ENCODE measurements around the gene MAPK12. TPM values are rescaled to one million over a fixed set of nuclear protein-coding genes. Genes with fewer than 3 reads are reported as not detected.

Gene MAPK12
- polyA plus RNA-seq, 4 donors: 10.6 to 23.6 (median 12.2) TPM

DNA sequence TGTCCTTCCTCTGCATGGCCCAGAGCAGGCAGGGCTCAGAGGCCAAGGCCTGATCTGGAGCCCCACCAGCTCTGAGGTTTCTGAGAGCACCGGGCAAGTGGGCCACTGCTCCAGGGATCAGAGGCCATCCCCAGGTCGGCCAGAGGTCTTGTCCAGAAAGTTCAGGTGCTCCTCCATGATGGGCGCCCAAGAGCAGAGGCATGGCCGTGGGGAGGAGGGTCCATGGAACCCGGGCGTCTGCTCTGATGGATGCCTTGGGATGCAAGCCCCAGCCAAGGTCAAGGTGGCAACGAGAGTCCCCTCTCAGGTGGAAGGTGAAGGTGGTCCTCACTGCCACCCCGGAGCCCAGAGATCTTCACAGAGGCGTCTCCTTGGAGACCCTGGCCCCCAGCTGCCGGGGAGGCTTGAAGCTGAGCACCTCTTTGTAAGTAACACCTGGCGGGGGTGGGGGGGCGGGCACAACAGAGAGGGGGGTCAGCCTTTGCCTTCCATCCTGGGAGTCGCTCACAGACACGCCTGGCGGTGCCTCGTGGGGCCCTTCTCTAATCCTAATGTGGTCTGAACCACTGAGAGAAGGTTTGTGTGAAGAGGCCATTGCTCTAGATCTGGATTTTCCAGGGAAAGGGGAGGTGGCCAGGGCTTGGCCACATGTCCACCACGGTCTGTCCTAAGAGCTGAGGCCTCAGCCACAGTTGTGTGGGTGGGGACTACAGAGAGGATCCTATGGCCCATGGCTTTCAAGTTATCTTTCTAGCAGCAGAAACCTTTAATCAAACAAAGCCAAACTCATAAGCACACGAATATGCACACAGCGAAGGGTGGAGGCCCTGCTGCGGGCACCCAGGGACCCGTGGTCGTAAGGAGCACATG, 8.2 kb downstream of the MAPK12 start:
- DNase-seq (ENCODE audit: low read depth in 4 of 4, low spot score in 3 of 4): no peak

DNA sequence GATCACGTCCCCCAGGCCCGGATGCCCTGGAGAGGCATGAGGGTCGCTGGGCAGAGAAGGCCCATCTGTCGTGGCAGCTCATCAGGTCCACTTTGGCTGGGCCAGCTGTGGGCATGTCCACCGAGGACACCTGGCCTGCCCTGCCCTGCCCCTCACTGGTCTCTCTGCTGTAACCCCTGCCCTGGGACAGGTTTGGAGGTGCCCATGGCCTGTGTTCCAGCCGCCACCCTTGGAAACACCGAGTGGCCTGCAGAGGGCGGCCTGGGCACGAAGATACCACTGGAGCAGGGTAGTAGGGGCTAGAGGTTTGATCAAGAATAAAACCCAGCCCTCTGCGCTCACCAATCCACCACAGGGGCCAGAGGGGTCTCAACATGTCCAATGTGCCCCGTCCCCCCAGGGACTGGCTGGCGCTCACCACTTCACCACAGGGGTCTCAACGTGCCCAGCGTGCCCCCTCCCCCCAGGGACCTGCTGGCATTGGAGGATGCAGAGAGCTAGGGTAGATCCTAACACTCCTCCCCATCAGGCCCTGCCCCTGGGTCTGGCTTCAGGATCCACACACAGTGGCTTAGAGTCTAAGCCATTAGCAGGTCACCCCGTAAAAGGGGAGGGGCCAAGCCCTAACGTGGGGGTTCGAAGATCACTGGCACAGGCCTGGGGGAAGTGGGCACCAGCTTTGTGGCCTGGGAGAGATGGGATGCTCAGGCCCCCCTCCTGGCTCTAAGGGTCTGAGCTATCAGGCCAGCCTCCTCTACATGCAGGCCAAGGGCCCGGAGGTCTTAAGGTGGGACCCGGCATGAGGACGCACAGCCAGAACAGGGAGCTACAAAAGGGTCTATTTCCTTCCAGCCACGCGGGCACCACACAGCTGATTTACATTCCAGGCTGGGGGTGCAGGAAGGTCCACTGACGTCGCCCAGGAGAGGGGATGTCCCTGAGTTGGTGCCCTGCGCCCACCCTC, 9.1 kb downstream of the MAPK12 start:
- no peak for DNase-seq (ENCODE audit: low read depth in 4 of 4, low spot score in 3 of 4)

DNA sequence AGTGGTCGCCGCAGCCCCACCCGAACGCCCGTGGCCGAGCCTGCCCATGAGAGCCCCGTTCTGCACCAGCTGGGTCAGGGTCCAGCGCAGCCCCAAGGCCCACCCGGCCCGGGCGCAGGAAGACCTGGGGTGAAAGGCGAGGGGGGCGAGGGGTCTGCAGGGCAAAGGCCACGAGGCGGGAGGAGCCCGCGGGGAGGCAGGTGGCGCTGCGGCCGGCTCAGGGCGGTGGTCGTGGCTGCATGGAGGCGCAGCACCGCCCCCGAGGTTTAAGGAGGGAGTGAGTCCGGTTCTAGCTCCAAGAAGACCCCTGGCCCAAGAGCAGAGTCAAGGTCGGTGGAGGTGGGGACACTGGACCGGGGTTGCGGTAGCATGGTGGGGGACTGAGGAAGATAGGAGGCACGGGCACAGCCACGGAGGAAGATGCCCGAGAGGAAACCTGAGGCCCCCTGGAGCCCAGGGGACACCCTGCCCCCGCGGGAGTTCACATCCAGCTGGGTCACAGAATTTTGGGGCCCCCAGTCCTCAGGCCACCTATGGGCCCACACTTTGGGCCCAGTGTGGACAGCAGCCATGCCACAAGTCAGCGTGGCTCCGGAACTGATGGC, 9.9 kb downstream of the MAPK12 start:
- DNase-seq (ENCODE audit: low read depth in 4 of 4, low spot score in 3 of 4): no peak

DNA sequence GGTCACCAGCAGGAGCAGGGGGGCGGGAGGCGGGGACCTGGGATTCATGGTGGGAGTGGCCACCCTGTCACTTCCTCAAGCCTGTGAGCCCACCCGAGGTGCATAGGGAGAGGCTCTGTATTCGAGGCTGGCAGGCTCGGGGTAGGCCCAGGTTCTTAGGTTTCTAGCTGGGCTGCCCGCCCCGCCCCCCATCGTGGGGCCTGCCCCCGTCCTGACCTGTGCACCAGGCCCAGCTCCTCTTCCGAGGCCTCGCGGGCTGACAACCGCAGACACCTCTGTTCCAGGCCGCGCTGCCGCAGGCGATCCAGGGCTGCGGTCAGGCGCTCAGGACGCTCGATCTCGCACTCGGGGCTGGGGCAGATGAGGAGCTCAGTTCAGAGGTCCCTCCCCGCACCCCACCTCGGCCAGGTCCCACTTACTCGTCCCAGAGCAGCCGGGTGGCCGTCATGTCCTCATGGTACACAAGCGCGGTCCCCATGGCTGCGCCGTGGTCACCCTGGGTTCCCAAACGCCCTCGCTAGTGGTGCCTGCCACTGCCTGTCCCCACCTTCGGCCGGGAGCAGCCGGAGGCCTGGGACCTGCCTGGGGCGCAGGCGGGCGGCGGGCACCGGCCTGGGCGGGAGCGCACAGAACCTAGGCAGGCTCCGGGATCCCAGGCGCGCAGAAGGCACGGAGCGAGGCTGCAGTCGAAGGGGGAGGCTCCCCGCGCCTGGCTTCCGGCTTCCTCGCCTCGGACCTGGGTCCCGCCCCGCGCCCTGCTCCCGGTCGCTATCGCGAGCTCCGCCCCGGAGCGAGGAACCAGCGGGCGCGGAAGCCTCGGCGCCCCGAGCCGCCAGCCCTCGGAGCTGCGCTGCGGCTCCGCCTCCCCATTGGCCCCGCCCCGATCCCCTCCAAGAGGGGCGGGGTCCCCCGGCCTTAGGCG, 10.7 kb downstream of the MAPK12 start, which contains the start of gene HDAC10:
HDAC10 (minus strand) TSS at position 711 of the 922 bp plus-strand sequence; CDS start at position 478, 233 bp downstream.
- no peak for DNase-seq (ENCODE audit: low read depth in 4 of 4, low spot score in 3 of 4)

DNA sequence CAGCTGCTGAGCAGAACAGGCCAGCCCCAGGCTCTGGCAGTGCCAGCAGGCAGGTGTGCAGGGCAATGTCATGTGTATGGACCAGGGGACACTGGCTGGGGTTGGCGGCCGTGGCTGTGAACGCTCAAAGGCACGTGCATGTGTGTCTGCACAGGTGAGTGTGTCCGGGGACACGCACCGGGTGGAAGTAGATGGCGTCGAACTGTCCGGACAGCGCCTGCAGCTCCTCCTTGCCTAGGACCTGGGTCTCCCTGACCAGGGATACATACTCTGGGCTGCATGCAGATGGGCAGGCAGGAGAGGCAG, 11.3 kb downstream of the MAPK12 start:
- no peak for DNase-seq (ENCODE audit: low read depth in 4 of 4, low spot score in 3 of 4)

DNA sequence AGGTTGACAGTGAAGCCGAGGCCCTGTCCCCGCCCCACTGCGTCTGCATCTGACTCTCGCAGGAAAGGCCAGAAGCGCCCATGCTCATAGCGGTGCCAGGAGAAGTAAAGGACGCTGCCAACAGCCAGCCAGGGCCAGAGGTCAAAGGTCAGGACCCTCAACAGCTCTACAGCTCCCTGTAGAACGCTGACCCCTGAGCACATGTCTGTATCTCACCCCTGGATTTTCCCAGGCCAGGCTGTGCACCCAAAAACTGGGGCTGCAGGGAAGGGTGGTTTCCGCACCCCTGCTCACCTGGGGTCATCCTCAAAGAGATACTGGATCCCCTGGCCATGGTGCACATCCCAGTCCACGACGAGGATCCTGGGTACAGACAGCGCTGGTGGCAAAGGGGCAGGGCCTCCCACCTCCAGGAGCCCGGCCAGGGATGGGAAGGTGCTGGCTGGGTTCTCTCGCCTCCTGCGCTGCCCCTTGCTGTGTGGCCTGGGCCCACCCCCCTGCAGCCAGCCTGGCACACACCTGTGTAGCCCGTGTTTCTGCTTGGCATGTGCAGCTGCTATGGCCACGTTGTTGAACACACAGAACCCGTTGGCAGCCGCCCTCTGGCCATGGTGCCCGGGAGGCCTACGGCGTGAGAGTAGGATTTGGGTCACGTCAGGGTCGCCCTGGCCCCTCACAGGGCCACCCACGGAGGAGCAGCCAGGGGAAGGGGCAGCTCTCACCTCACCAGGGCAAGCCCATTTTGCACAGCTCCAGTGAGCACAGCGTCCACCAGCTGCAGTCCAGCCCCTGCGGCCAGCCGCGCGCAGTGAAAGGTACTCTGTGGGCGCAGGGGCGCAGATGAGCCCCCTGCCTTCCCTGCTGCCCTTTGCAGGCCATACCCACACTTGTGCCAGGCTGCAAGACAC, 11.9 kb downstream of the MAPK12 start:
- no peak for DNase-seq (ENCODE audit: low read depth in 4 of 4, low spot score in 3 of 4)

DNA sequence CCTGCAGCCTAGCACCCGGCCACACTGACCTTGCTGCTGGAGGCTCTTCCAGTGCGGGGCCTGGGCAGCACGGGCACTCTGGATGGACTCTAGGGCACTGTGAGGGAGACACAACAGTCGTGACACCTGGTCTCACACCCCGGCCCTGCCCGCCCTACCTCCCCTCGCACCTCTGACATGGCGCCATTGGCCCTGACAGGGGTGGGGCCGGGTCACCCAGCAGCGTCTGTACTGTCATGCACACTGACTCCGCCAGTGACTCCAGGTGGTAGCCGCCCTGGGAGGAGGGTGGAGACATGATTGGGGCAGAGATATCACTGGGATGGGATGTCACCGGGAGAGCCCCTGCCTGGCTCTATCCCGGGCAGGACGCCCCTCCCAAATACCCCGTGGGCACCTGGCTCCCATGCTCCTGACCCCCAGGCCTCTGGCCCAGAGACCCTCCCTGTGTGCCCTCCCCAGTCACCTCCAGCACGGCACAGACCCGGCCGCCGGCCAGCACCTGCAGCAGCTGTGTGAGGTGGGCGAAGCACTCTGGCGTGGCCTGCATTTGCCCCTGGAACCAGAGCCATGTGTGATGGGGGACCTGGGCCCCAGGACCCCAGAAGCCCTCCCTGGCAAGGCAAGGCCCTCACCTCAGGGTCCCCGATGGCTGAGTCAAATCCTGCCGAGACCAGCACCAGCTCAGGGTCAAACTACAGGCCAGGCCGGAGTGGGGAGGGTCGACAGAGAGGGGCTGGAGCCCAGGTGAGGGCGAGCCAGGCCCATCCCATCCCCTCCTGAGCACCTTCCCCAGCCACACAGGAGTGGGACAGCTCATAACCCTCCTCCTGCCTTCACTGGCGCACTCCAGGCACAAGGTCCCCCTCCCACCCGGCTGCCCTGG, 13.0 kb downstream of the MAPK12 start:
- DNase-seq (ENCODE audit: low read depth in 4 of 4, low spot score in 3 of 4): no peak

DNA sequence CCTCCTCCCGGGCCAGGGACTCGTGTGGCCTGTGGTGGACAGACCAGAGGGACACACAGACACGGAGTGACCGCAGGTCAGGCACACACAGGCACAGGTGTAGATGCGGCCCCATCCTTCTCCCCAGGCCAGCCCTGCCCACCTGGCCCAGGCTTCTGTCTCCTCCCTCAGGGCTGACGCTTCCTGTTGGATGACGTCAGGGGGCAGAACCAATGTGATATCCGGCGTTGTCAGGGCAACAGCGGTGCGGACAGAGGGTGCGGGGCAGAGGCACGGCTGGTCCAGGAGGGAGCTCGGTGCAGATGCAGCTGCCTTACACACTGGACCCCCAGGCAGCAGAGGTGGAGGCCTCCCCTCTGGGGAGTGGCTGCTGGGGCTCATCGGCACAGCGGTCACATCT, 13.7 kb downstream of the MAPK12 start:
- DNase-seq (ENCODE audit: low read depth in 4 of 4, low spot score in 3 of 4): no peak

DNA sequence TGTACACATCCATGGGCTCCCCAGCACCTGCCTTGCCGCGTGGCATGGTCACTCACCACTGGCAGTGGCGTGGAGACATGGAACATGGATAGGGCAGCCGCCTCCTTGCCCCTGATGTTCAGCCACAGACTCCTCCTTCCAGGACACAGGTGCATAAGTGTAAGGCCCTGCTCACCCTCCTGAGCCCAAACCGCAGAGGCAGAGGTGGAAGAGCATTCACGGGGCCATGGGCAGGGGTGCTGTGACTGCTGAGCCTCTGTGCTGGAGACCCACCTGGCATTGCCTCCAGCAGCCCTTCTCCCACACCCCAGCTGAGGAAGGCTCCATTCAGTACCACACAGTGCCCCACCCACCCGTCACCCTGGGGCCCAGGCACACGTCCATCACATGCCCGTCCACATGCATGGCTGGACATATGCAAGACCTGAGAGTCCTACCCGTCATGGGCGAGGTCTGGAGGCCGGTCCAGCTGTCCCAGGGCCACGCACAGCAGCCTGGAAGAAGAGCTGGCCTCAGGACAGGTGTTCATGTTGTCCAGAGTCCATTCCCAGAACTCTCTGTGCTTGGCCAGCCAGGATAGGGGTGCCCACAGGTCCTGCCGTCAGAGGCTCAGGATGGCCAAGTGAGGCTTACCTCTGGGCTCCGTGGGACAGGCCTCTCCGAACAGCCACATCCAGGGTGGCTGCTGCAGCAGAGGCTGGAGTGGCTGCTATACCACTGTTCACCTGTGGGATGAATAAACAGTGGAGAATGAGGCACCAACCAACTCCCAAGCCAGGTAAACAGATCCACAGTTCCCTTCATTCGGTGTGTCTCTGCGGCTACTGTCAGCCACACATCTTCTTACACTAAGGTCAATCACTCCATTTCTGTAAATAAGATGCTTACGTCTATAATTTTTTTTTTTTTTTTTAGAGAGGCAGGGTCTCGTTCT, 15.0 kb downstream of the MAPK12 start:
- no peak for DNase-seq (ENCODE audit: low read depth in 4 of 4, low spot score in 3 of 4)

DNA sequence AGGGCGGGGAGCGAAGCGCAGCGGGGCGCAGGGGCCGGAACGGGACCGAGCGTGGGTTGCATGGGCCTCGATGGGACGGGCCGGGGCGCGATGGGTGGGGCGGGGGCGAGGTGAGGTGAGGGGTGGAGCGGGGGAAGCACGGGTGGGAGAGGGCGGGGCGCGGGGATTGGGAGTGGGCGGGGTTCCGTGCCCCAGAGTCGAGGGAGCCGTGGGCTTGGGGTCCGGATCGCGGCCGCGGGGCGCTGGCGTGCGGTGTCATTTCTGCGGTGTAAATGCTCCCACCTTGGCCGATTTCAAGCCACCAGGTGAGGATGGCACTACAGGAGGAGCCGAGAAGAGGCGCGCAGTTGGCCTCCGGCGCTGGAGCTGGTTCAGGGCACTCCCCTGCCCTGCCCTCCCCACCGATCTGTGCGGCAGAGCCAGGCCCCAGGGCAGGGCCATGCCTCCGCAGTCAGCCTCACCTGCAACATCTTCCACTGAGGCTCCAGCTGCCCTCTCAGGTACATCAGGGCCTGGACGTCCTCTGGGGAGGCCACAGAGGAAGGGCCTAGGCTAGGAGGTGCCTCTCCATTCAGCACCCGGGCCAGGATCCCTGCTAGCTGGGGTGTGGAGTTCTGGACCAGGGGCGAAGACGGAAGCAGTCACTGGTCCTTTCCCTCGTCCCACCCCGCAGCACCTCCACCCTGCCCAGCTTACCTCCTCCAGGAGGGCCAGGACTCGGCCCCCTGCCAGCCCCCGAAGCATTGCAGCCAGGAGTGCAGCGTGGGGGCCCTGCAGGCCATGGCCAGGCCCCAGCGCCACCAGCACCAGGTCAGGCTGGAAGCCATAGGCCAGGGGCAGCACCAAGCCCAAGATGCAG, 16.0 kb downstream of the MAPK12 start:
- no peak for DNase-seq (ENCODE audit: low read depth in 4 of 4, low spot score in 3 of 4)

DNA sequence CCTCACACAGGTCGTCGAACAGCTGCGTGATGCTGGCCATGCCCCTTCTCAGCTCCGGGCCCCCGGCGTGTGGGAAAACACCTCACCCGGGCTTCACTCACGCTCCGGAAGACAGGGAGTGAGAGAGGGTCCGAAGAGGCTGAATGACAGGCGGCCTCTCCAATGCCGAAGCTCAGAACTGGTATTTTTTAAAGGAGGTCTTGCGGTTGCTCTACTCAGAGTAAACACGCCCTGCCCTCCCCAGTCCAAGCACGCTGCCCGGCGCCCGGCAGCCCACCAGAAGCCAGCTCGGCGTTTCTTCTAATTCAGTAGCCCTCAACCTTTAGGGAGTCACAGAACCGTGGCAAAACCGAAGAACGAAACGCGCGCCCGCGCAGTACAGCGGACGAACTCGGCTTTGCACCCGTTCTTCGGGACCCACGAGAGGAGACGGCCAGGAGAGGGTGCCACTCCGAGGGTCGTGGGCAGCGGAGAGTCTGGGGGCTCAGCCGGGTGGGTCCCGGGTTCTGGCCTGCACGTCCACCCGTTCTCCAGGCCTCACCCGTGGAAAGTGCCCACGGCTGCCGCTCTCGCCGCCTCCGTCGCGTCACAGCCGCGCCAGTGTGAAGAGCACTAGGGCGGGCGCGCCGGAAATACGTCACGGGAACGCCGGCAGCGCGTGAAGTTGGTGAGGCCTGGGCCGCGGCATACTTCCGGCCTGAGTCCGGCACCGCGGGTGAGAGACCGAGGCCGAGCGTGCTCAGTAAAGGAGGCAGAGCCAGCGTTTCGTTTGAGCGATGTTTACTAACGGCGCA, 16.9 kb downstream of the MAPK12 start, which contains the start of gene TUBGCP6:
TUBGCP6 (minus strand) TSS at position 604 of the 794 bp plus-strand sequence; CDS start at position 40, 564 bp downstream.
- DNase-seq (ENCODE audit: low read depth in 4 of 4, low spot score in 3 of 4): peak; percentile 88 to 92 (median 90)

DNA sequence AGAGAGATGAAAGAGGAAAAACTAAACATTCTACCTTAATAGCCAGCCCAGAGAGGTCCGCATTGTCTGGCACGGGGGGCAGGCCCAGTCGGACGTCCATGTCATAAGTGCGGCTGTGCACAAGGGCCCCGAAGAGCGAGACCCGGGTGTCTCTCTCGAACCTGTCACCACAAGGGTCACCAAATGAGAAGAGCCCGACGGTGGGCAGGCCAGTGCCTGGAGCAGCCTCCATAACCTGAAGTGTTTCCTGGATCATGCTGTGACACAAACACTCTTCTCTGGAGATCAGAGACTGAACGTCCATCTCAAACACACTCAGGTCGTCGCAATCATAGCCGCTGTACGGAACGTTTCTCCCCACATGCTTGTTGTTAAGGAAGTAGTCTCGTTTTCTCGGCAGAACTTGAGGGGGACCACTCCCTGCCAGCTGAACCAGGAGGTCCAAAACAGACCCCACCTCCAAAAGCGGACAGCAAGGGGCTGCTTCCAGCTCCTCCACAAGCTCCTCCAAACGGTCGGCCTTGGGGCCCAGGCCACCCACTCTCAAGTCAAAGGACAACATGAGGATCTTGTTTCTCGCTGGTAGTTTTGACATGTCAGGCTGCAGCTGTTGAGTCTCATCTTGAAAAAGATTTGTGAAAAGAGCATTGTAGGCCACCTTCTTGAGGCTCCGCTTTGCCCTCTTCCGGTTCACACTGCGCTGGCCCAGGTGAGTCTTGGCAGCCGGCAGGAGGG, 17.6 kb downstream of the MAPK12 start:
- DNase-seq (ENCODE audit: low read depth in 4 of 4, low spot score in 3 of 4): no peak

DNA sequence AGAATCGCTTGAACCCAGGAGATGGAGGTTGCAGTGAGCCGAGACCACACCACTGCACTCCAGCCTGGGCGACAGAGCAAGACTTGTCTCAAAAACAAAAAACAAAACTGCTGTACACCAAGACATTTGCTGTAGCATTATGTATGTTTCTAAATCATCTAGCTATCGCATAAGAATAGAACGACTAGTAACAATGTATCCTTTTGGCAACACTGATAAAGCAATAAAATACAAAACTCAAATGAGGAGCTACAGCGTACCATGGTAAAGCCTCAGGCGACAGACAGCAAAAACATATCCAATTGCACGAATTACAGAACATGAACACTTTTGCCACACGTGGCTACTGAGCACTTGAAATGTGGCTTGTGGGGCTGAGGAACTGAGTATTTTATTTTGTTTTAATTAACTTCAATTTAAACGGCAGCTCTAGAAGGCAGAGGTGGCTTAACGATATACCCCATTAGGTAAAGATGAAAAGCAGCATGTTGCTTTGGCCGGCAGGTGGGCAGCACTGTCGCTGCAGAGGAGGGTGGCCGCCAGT, 19.0 kb downstream of the MAPK12 start:
- DNase-seq (ENCODE audit: low read depth in 4 of 4, low spot score in 3 of 4): no peak

DNA sequence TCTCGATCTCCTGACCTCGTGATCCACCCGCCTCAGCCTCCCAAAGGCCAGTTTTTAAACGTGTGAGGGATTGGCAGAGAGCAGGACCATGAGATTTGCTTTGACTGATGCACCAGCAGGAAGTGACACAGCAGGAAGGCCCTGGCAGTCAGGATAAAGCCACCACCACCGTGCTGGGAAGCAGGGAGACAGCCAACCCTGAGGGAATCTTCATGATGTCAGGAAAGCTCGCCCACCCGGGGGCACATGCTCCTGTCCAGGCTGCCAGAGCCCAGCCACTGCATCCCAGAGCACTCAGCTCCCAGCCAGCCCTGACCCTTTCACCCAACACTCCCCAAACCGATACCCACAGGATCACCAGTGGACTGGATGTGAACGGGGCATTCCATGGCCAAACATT, 22.7 kb downstream of the MAPK12 start:
- DNase-seq (ENCODE audit: low read depth in 4 of 4, low spot score in 3 of 4): no peak

All from right renal pelvis (tissue), 4 donors.